Measurements from ENCODE around the gene BACH2. TPM values are rescaled to one million over a fixed set of nuclear protein-coding genes. Genes with fewer than 3 reads are reported as not detected.

The BACH2 gene
- total RNA-seq, 1 experiment from 2014 or later, result 3.3 TPM

DNA sequence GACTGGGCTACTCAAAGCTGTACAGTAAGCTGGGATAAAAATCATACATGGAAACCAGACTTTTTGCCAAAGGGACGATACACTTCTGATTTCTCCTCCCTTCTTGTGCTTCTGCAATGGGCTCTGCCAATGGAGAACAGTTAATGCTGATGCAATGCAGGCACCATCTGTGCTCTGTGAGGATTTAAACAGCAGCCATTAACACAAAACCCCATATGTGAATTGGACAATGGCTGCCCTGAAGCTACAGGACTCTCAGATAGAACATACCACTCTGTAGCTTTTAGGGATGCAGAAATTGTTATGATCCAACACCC lies 330.5 kb downstream of the BACH2 start:
- H3K27me3 ChIP-seq (ENCODE audit: insufficient read depth, low read length), result no peaks in the 10 kb centered on the region
- H3K27ac ChIP-seq (ENCODE audit: low read depth, low read length), result no peak overlapping the region
- H3K36me3 ChIP-seq (ENCODE audit: control insufficient read depth in 1 of 2, insufficient read depth in 2 of 2, low read length in 2 of 2), result no peaks in the 10 kb centered on the region
- TF ChIP-seq, protein P1, sequence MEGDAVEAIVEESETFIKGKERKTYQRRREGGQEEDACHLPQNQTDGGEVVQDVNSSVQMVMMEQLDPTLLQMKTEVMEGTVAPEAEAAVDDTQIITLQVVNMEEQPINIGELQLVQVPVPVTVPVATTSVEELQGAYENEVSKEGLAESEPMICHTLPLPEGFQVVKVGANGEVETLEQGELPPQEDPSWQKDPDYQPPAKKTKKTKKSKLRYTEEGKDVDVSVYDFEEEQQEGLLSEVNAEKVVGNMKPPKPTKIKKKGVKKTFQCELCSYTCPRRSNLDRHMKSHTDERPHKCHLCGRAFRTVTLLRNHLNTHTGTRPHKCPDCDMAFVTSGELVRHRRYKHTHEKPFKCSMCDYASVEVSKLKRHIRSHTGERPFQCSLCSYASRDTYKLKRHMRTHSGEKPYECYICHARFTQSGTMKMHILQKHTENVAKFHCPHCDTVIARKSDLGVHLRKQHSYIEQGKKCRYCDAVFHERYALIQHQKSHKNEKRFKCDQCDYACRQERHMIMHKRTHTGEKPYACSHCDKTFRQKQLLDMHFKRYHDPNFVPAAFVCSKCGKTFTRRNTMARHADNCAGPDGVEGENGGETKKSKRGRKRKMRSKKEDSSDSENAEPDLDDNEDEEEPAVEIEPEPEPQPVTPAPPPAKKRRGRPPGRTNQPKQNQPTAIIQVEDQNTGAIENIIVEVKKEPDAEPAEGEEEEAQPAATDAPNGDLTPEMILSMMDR (IDR thresholded peaks at IDR 0.05 in 2 of 3, conservative IDR thresholded peaks at IDR 0.05 in 1 of 3; ENCODE audit: borderline replicate concordance in 1 of 3, insufficient read depth in 1 of 3, low read depth in 2 of 3, low read length in 2 of 3), result no peak
- TF ChIP-seq, protein P2, sequence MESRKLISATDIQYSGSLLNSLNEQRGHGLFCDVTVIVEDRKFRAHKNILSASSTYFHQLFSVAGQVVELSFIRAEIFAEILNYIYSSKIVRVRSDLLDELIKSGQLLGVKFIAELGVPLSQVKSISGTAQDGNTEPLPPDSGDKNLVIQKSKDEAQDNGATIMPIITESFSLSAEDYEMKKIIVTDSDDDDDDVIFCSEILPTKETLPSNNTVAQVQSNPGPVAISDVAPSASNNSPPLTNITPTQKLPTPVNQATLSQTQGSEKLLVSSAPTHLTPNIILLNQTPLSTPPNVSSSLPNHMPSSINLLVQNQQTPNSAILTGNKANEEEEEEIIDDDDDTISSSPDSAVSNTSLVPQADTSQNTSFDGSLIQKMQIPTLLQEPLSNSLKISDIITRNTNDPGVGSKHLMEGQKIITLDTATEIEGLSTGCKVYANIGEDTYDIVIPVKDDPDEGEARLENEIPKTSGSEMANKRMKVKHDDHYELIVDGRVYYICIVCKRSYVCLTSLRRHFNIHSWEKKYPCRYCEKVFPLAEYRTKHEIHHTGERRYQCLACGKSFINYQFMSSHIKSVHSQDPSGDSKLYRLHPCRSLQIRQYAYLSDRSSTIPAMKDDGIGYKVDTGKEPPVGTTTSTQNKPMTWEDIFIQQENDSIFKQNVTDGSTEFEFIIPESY (IDR thresholded peaks at IDR 0.05; ENCODE audit: extremely low read depth, insufficient replicate concordance, low read length), result no peak
- TF ChIP-seq POLR2A (IDR thresholded peaks at IDR 0.05; ENCODE audit: borderline replicate concordance, extremely low read depth, insufficient read depth, insufficient read length), result no peak
- no peak for TF ChIP-seq ELF1 (IDR thresholded peaks at IDR 0.05; ENCODE audit: borderline replicate concordance, low read depth)
- TF ChIP-seq, protein P3, sequence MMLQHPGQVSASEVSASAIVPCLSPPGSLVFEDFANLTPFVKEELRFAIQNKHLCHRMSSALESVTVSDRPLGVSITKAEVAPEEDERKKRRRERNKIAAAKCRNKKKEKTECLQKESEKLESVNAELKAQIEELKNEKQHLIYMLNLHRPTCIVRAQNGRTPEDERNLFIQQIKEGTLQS (IDR thresholded peaks at IDR 0.05), result no peak
- TF ChIP-seq EZH2phosphoT487 (IDR thresholded peaks at IDR 0.05; ENCODE audit: borderline replicate concordance), result no peak
- H2AFZ ChIP-seq (ENCODE audit: low read depth, low read length, poor library complexity, severe bottlenecking), result no peak overlapping the region
- CTCF ChIA-PET, result interaction anchor here (1.2 kb wide), 1 partner anchor 513 kb away, joined by 5 read pairs; no protein-coding TSS in a partner anchor
- H3K9me3 ChIP-seq (ENCODE audit: control insufficient read depth in 1 of 2, insufficient read depth in 1 of 2, low read depth in 1 of 2, low read length in 2 of 2), result no peaks in the 10 kb centered on the region
- no peaks in the 10 kb centered on the region for H3K4me1 ChIP-seq (ENCODE audit: control insufficient read depth in 1 of 2, insufficient read depth in 2 of 2, low read length in 2 of 2)
- H4K20me1 ChIP-seq (ENCODE audit: insufficient read depth), result no peaks in the 10 kb centered on the region
- RAD21 ChIA-PET (ENCODE audit: low non-redundant PET in 1 of 2, low total read pairs in 2 of 2, uncharacterized antibody in 2 of 2, unreplicated experiment in 2 of 2), result no interaction called here
- H3K79me2 ChIP-seq (ENCODE audit: insufficient read depth, low read length), result no peaks in the 10 kb centered on the region
- H3K9me2 ChIP-seq (ENCODE audit: insufficient read depth), result no peaks in the 10 kb centered on the region
- DNase-seq (ENCODE audit: low read depth, low spot score) (no peak), ATAC-seq (no peak)
- intact Hi-C loops (cut with micrococcal nuclease), result no loop called here
- no peak overlapping the region for H3K9ac ChIP-seq (ENCODE audit: low read length)
- H3K4me3 ChIP-seq (replicated peaks in 1 of 2; ENCODE audit: low read depth in 1 of 2, low read length in 2 of 2), result no peak overlapping the region
- no peak overlapping the region for H3K4me2 ChIP-seq (ENCODE audit: low read length)
- no TSS peak for BruUV-seq (replicated peaks)
- POLR2A ChIA-PET, result no interaction called here

Measured in HCT116 (cell line).